GM23338 (cell line): ENCODE results near the gene SVBP. TPM values are rescaled to one million over a fixed set of nuclear protein-coding genes. Genes with fewer than 3 reads are reported as not detected.

Experiments
- ATAC-seq: fragments of 200-7000 bp; cut with Tn5 transposase; 3 replicates; pipeline ENCODE4 v1.9.1; 2020
- DNase-seq: peaks from one replicate; pipeline ENCODE4 v3.0.0-alpha.2; 2015; ENCODE audit warnings: low spot score
- H2AFZ ChIP-seq: fragments of 200-600 bp; sonication (generic); 2 replicates; pipeline ENCODE4 v1.8.0; 2016; ENCODE audit warnings: antibody characterized with exemption, mild to moderate bottlenecking, moderate library complexity
- H3F3A ChIP-seq: fragments of 200-600 bp; sonication (generic); replicated peaks from 2 replicates; pipeline ENCODE4 v1.8.0; 2017; ENCODE audit warnings: antibody characterized with exemption, mixed run types, low read depth
- H3K27ac ChIP-seq: fragments of 200-600 bp; sonication (generic); 2 replicates; pipeline ENCODE4 v1.6.1; 2016; ENCODE audit warnings: low read depth
- H3K27me3 ChIP-seq: fragments of 200-600 bp; sonication (generic); 2 replicates; pipeline ENCODE4 v1.8.0; 2016; ENCODE audit warnings: mild to moderate bottlenecking, mixed run types, moderate library complexity; ENCODE audit not compliant: insufficient read depth
- H3K36me3 ChIP-seq: fragments of 200-600 bp; sonication (generic); 2 replicates; pipeline ENCODE4 v1.8.0; 2016; ENCODE audit warnings: mild to moderate bottlenecking; ENCODE audit not compliant: insufficient read depth
- H3K4me1 ChIP-seq: fragments of 200-600 bp; sonication (generic); 2 replicates; pipeline ENCODE4 v1.8.0; 2016; ENCODE audit warnings: mild to moderate bottlenecking, moderate library complexity; ENCODE audit not compliant: insufficient read depth
- H3K4me2 ChIP-seq: fragments of 200-600 bp; sonication (generic); 2 replicates; pipeline ENCODE4 v1.7.1; 2017; ENCODE audit warnings: mixed run types
- H3K4me3 ChIP-seq: fragments of 200-600 bp; sonication (generic); 2 replicates; pipeline ENCODE4 v1.6.1; 2016; ENCODE audit warnings: mixed run types
- H3K79me2 ChIP-seq: fragments of 200-600 bp; sonication (generic); replicated peaks from 2 replicates; pipeline ENCODE4 v1.8.0; 2017; ENCODE audit warnings: mild to moderate bottlenecking; ENCODE audit not compliant: insufficient read depth
- H3K9me2 ChIP-seq: fragments of 200-600 bp; sonication (generic); 2 replicates; pipeline ENCODE4 v1.8.0; 2017; ENCODE audit not compliant: insufficient read depth
- H4K20me1 ChIP-seq: fragments of 200-600 bp; sonication (generic); replicated peaks from 2 replicates; pipeline ENCODE4 v1.8.0; 2017; ENCODE audit warnings: mild to moderate bottlenecking; ENCODE audit not compliant: insufficient read depth
- H3K27ac Mint-ChIP-seq: 2 replicates; pipeline ENCODE4 v1.8.0; 2020; ENCODE audit warnings: inconsistent platforms, mild to moderate bottlenecking, moderate library complexity, mixed read lengths
- H3K27me3 Mint-ChIP-seq: 3 replicates; pipeline ENCODE4 v1.8.0; 2022; ENCODE audit warnings: low read depth, mild to moderate bottlenecking, moderate library complexity, mixed read lengths, inconsistent platforms; ENCODE audit not compliant: insufficient read depth, poor library complexity
- H3K36me3 Mint-ChIP-seq: 3 replicates; pipeline ENCODE4 v1.8.0; 2021; ENCODE audit warnings: low read depth, mild to moderate bottlenecking, inconsistent platforms, moderate library complexity, mixed read lengths
- H3K4me1 Mint-ChIP-seq: 3 replicates; pipeline ENCODE4 v1.8.0; 2020; ENCODE audit warnings: mild to moderate bottlenecking, inconsistent platforms, mixed read lengths
- H3K4me3 Mint-ChIP-seq: 3 replicates; pipeline ENCODE4 v1.8.0; 2021; ENCODE audit warnings: moderate library complexity, mild to moderate bottlenecking, inconsistent platforms, mixed read lengths
- H3K9me3 Mint-ChIP-seq: 3 replicates; pipeline ENCODE4 v1.8.0; 2020; ENCODE audit warnings: moderate library complexity, mild to moderate bottlenecking, inconsistent platforms, mixed read lengths
- CTCF ChIP-seq, 2 experiments: fragments of 200-600 bp in 1 of 2; sonication (generic) in 1 of 2; conservative IDR thresholded peaks; 2 replicates each; pipeline versions ENCODE4 v1.5.1 to v1.6.1; 2016 to 2017; ENCODE audit warnings: antibody characterized with exemption in 2 of 2, low read depth in 2 of 2, mild to moderate bottlenecking in 2 of 2, moderate library complexity in 1 of 2
- ETS1 ChIP-seq: IDR thresholded peaks from 2 replicates; pipeline ENCODE4 v1.6.1; 2016; ENCODE audit warnings: antibody characterized with exemption
- EZH2 ChIP-seq: fragments of 200-600 bp; sonication (generic); IDR thresholded peaks from one replicate; pipeline ENCODE4 v1.8.0; 2017; ENCODE audit warnings: antibody characterized with exemption, mild to moderate bottlenecking, low read depth; ENCODE audit not compliant: unreplicated experiment
- JUNB ChIP-seq: IDR thresholded peaks from one replicate; pipeline ENCODE4 v1.6.1; 2016; ENCODE audit warnings: antibody characterized with exemption; ENCODE audit not compliant: unreplicated experiment
- NANOG ChIP-seq: IDR thresholded peaks from 2 replicates; pipeline ENCODE4 v1.6.1; 2016; ENCODE audit warnings: antibody characterized with exemption, borderline replicate concordance
- POLR2AphosphoS5 ChIP-seq: IDR thresholded peaks from 2 replicates; pipeline ENCODE4 v1.6.1; 2016; ENCODE audit warnings: antibody characterized with exemption, low read depth
- REST ChIP-seq: IDR thresholded peaks from one replicate; pipeline ENCODE4 v1.6.1; 2018; ENCODE audit warnings: antibody characterized with exemption; ENCODE audit not compliant: unreplicated experiment
- STAT1 ChIP-seq: IDR thresholded peaks from one replicate; pipeline ENCODE4 v1.6.1; 2016; ENCODE audit warnings: antibody characterized with exemption; ENCODE audit not compliant: unreplicated experiment
- ZNF114 ChIP-seq: fragments of 250-450 bp; sonication (Bioruptor Pico); IDR thresholded peaks from 2 replicates; pipeline ENCODE4 v1.5.0; 2020; ENCODE audit warnings: mild to moderate bottlenecking, moderate library complexity
- ZNF331 ChIP-seq: fragments of 250-450 bp; sonication (Bioruptor Pico); IDR thresholded peaks from 2 replicates; pipeline ENCODE4 v1.5.0; 2020; ENCODE audit warnings: low read depth, mild to moderate bottlenecking, moderate library complexity
- ZNF462 ChIP-seq: fragments of 250-450 bp; sonication (Bioruptor Pico); IDR thresholded peaks from 2 replicates; pipeline ENCODE4 v1.5.0; 2020; ENCODE audit warnings: mild to moderate bottlenecking, moderate library complexity
- polyA plus RNA-seq: library from polyadenylated mRNA; unstranded; fragments of >200 nt; fragmentation: Nextera tagmentation; extraction: Ambion mirVana; gene quantifications from 2 replicates; pipeline ENCODE4 v1.2.1, GENCODE V29; 2016
- total RNA-seq: library from RNA; depleted of rRNA; stranded (reverse); fragments of >200 nt; shearing (Covaris generic); gene quantifications from 2 replicates; pipeline ENCODE4 v1.2.3, GENCODE V29; 2014

The SVBP gene
- total and polyA plus RNA-seq, 2 experiments from 2014 or later, result 22.1 to 82.1 TPM

GRCh38 chr1:42765269-42765668 lies 51.9 kb downstream of the SVBP start:
- Mint-ChIP-seq H3K9me3 (no peaks in the 10 kb centered on the region), H3K27ac (no peak overlapping the region), H3K4me3 (no peak overlapping the region), H3K4me1 (peaks cover 10% of the 10 kb centered on the region), H3K36me3 (peaks cover 30% of the 10 kb centered on the region), H3K27me3 (peaks cover 13% of the 10 kb centered on the region)
- H3K4me3 ChIP-seq, result peak overlapping the region; percentile 92
- H2AFZ ChIP-seq, result no peak overlapping the region
- no peaks in the 10 kb centered on the region for H3K27me3 ChIP-seq
- DNase-seq (no peak), ATAC-seq (no peak)
- H3K4me1 ChIP-seq, result peaks cover 24% of the 10 kb centered on the region
- H3K79me2 ChIP-seq, result peaks cover 57% of the 10 kb centered on the region
- H3F3A ChIP-seq, result no peaks in the 10 kb centered on the region
- TF ChIP-seq EZH2 (no peak), NANOG (no peak), ETS1 (no peak), POLR2AphosphoS5 (no peak), ZNF462 (CRISPR knock-in tag) (no peak), CTCF (conservative IDR thresholded peaks at IDR 0.05; ENCODE audit: low read depth in 2 of 2) (no peak), ZNF331 (no peak), REST (no peak), ZNF114 (no peak), JUNB (no peak), STAT1 (no peak)
- H3K27ac ChIP-seq, result 0 out of 2 replicates have a peak overlapping the region, but pooled peaks have one; percentile 21
- H4K20me1 ChIP-seq, result no peaks in the 10 kb centered on the region; the same call in 1 of the 2 replicates
- H3K36me3 ChIP-seq, result peaks cover 10% of the 10 kb centered on the region; the same call in 1 of the 2 replicates
- no peaks in the 10 kb centered on the region for H3K9me2 ChIP-seq
- peak overlapping the region; percentile 83 for H3K4me2 ChIP-seq
